Upper lobe of right lung (tissue), 1 donor: ENCODE results near the gene MACROH2A2. TPM values are rescaled to one million over a fixed set of nuclear protein-coding genes. Genes with fewer than 3 reads are reported as not detected.
"Not testable (repeated sequence)": the region's sequence is repeated elsewhere in the genome, so short reads cannot be mapped to it uniquely, and the experiment has no call there.

Experiments used
- ATAC-seq: fragments of 200-7000 bp; cut with Tn5 transposase; one replicate; pipeline ENCODE4 v1.9.1; 2020; ENCODE audit warnings: mild to moderate bottlenecking, moderate library complexity
- DNase-seq: peaks from one replicate; pipeline ENCODE4 v3.0.0-alpha.2; 2020
- H3K27ac ChIP-seq: fragments of 200-600 bp; one replicate; pipeline ENCODE4 v1.8.0; 2022
- H3K27me3 ChIP-seq: fragments of 200-600 bp; one replicate; pipeline ENCODE4 v1.8.0; 2022; ENCODE audit warnings: mild to moderate bottlenecking
- H3K36me3 ChIP-seq: fragments of 200-600 bp; one replicate; pipeline ENCODE4 v1.8.0; 2022
- H3K4me1 ChIP-seq: fragments of 200-600 bp; one replicate; pipeline ENCODE4 v1.8.0; 2022
- H3K4me3 ChIP-seq: fragments of 200-600 bp; one replicate; pipeline ENCODE4 v1.8.0; 2022; ENCODE audit warnings: mild to moderate bottlenecking
- H3K9me3 ChIP-seq: fragments of 200-600 bp; one replicate; pipeline ENCODE4 v1.8.0; 2022
- intact Hi-C: fragments of 100-400 bp; cut with DNase I; formaldehyde crosslinking; loops from one replicate; pipeline ENCODE4 v1.11.0; 2022
- total RNA-seq: library from RNA; stranded (reverse); fragmentation: NEBNext Ultra II Directional; extraction: Animal tissue kit (Norgen Biotek cat#: 25700); gene quantifications from one replicate; pipeline ENCODE4 v1.2.1, GENCODE V29; 2021
- TF ChIP-seq, protein P1 (sequence below): fragments of 200-600 bp; IDR thresholded peaks from one replicate; pipeline ENCODE4 v1.8.0; 2022; ENCODE audit warnings: antibody characterized with exemption
- donor health status: DM: no; HTN: yes; CAD: no; lungs with severe emphysema.

Gene MACROH2A2
- total RNA-seq, 1 donor from 2014 or later = 6.5 TPM

DNA sequence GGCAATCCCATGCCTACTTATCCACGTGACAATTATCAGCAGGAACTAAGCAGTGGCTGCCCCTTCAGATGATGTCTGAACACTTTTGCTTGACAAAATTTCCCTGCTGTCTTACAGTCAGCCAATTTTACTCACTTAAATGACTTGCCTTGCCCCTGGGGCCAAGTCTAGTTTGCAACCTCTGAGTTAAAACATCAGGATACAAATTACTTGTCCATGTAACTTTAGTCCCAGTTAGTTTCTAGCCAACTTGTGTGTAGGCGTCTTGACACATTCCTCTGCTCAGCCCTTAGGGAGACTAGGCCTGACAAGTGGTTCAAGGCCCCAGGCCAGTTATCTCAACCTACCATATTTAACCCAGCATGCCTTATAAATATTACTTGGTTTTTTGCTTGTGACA lies 105.5 kb downstream of the MACROH2A2 start:
- Histone ChIP-seq H3K4me1 (peaks cover 15% of the 10 kb centered on the region), H3K36me3 (peaks cover 80% of the 10 kb centered on the region), H3K4me3 (no peak overlapping the region), H3K9me3 (no peaks in the 10 kb centered on the region), H3K27me3 (no peaks in the 10 kb centered on the region), H3K27ac (no peak overlapping the region)
- intact Hi-C loops = no loop called here
- TF ChIP-seq, protein P1, sequence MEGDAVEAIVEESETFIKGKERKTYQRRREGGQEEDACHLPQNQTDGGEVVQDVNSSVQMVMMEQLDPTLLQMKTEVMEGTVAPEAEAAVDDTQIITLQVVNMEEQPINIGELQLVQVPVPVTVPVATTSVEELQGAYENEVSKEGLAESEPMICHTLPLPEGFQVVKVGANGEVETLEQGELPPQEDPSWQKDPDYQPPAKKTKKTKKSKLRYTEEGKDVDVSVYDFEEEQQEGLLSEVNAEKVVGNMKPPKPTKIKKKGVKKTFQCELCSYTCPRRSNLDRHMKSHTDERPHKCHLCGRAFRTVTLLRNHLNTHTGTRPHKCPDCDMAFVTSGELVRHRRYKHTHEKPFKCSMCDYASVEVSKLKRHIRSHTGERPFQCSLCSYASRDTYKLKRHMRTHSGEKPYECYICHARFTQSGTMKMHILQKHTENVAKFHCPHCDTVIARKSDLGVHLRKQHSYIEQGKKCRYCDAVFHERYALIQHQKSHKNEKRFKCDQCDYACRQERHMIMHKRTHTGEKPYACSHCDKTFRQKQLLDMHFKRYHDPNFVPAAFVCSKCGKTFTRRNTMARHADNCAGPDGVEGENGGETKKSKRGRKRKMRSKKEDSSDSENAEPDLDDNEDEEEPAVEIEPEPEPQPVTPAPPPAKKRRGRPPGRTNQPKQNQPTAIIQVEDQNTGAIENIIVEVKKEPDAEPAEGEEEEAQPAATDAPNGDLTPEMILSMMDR = no peak
- no peak for DNase-seq
- ATAC-seq = no peak

DNA sequence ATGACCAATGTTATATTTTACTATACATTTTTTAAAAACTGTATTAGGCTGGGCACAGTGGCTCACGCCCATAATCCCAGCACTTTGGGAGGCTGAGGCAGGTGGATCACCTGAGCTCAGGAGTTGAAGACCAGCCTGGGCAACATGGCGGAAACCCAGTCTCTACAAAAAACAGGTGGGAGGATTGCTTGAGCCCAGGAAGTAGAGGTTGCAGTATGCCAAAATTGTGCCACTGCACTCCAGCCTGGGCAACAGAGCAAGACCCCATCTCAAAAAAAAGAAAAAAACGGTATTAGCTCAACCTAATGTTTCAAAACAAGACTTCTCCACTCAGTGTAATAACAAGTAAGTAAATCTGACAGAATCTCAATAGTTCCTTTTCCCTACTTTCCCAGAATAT lies 106.7 kb downstream of the MACROH2A2 start:
- DNase-seq, H3K4me3 ChIP-seq, intact Hi-C loops, H3K27ac ChIP-seq, H3K9me3 ChIP-seq, ATAC-seq, H3K27me3 ChIP-seq: not testable (repeated sequence)
- Histone ChIP-seq H3K4me1 (peaks cover 27% of the 10 kb centered on the region), H3K36me3 (peaks cover 67% of the 10 kb centered on the region)

DNA sequence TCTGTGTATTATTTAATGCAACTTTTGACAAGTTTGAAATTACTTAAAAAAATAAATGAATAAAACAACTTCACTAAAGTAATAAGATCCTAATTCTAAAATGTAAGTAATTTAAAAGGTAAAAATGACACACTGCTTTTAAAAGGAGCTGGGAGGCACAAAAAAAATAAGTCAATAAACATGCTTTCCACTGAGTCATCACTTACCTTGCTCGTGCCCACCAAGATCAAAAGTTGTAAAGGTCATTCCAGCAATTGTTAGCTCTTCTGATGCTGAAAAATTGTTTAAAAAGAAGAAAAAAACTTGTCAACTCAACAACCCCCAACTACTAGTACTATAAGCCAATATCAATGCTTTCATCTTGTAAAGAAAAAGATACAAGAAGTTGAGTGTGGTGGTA lies 108.2 kb downstream of the MACROH2A2 start:
- DNase-seq (no peak), ATAC-seq (no peak)
- intact Hi-C loops = no loop called here
- no peak overlapping the region for H3K4me3 ChIP-seq
- H3K9me3 ChIP-seq = no peaks in the 10 kb centered on the region
- H3K27ac ChIP-seq = no peak overlapping the region
- H3K36me3 ChIP-seq = peaks cover 59% of the 10 kb centered on the region
- peaks cover 35% of the 10 kb centered on the region for H3K4me1 ChIP-seq
- TF ChIP-seq, protein P1 = no peak
- H3K27me3 ChIP-seq = no peaks in the 10 kb centered on the region

Other genes with a start within 250 kb of the MACROH2A2 start
- 15.4 TPM for gene AIFM2, start 80.0 kb downstream of the MACROH2A2 start, total RNA-seq
- gene TYSND1, start 93.9 kb downstream of the MACROH2A2 start, total RNA-seq = 12.5 TPM
- gene SAR1A, start 117.7 kb downstream of the MACROH2A2 start, total RNA-seq = 150 TPM
- 175 TPM for gene PPA1, start 180.6 kb downstream of the MACROH2A2 start, total RNA-seq
- gene NPFFR1, start 231.2 kb downstream of the MACROH2A2 start, total RNA-seq = 1.1 TPM